Calu3 (cell line): ENCODE results near the gene CPED1. TPM values are rescaled to one million over a fixed set of nuclear protein-coding genes. Genes with fewer than 3 reads are reported as not detected.

Experiments
- BruUV-seq: library from RNA; stranded (reverse); fragments of 400-500 nt; replicated peaks from 2 replicates; lab custom pipeline; 2021; lab: Mats Ljungman, UMichigan
- CTCF ChIA-PET: fragments of 300-600 bp; sonication (Branson Sonifier 250); formaldehyde crosslinking; loops from one replicate; lab custom pipeline; 2022; ENCODE audit warnings: antibody characterized with exemption; lab: Charles Lee
- DNase-seq: peaks from one replicate; pipeline ENCODE4 v3.0.0; 2022
- H3K27ac Mint-ChIP-seq: one replicate; pipeline ENCODE4 v1.8.0; 2022; ENCODE audit warnings: mixed read lengths; ENCODE audit not compliant: unreplicated experiment
- H3K27me3 Mint-ChIP-seq: one replicate; pipeline ENCODE4 v1.8.0; 2022; ENCODE audit warnings: mixed read lengths; ENCODE audit not compliant: unreplicated experiment
- H3K36me3 Mint-ChIP-seq: one replicate; pipeline ENCODE4 v1.8.0; 2022; ENCODE audit warnings: mild to moderate bottlenecking, moderate library complexity, mixed read lengths; ENCODE audit not compliant: insufficient read depth, unreplicated experiment
- H3K4me1 Mint-ChIP-seq: one replicate; pipeline ENCODE4 v1.8.0; 2022; ENCODE audit warnings: mild to moderate bottlenecking, low read depth, mixed read lengths; ENCODE audit not compliant: unreplicated experiment
- H3K4me3 Mint-ChIP-seq: one replicate; pipeline ENCODE4 v1.8.0; 2022; ENCODE audit warnings: mild to moderate bottlenecking, low read depth, moderate library complexity, mixed read lengths; ENCODE audit not compliant: unreplicated experiment
- H3K9me3 Mint-ChIP-seq: one replicate; pipeline ENCODE4 v1.8.0; 2022; ENCODE audit warnings: low read depth, mixed read lengths; ENCODE audit not compliant: unreplicated experiment
- intact Hi-C: fragments of 100-400 bp; cut with micrococcal nuclease; formaldehyde crosslinking; loops from one replicate; pipeline ENCODE4 v1.10.0; 2022; ENCODE audit not compliant: unreplicated experiment
- total RNA-seq: library from RNA; stranded (reverse); gene quantifications from 2 replicates; pipeline ENCODE4 v1.2.3, GENCODE V29; 2022
- TF ChIP-seq, protein P1 (sequence below): fragments of 200-600 bp; IDR thresholded peaks from one replicate; pipeline ENCODE4 v1.8.0; 2022; ENCODE audit warnings: antibody characterized with exemption; ENCODE audit not compliant: unreplicated experiment

The CPED1 gene
- total RNA-seq, 1 experiment from 2014 or later: 0.24 TPM

DNA sequence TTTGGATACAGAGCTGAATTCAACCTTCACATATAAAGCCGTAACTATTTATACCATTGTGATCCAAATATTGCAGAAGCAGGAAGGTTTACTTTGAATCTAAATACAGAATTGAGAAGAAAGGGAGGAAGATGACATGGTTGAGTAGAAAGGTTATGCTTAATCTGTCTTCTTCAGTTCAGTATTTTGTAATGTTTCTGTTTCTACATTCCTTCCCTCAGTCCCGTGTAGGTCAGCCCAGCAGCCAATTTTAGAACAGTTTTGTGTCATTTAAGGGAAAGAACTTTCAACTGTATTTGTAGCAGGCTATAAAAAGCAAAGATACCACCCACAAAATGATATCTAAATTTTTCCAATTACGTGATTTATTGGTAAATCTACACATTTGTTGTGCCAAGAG lies 97.4 kb downstream of the CPED1 start:
- DNase-seq: no peak
- H3K27ac Mint-ChIP-seq: peak overlapping the region; percentile 33
- peaks cover 51% of the 10 kb centered on the region for H3K4me1 Mint-ChIP-seq
- no peaks in the 10 kb centered on the region for H3K36me3 Mint-ChIP-seq
- no peaks in the 10 kb centered on the region for H3K9me3 Mint-ChIP-seq
- intact Hi-C loops: no loop called here
- H3K27me3 Mint-ChIP-seq: no peaks in the 10 kb centered on the region
- no peak overlapping the region for H3K4me3 Mint-ChIP-seq
- CTCF ChIA-PET: no interaction called here
- BruUV-seq: no TSS peak
- TF ChIP-seq, protein P1, sequence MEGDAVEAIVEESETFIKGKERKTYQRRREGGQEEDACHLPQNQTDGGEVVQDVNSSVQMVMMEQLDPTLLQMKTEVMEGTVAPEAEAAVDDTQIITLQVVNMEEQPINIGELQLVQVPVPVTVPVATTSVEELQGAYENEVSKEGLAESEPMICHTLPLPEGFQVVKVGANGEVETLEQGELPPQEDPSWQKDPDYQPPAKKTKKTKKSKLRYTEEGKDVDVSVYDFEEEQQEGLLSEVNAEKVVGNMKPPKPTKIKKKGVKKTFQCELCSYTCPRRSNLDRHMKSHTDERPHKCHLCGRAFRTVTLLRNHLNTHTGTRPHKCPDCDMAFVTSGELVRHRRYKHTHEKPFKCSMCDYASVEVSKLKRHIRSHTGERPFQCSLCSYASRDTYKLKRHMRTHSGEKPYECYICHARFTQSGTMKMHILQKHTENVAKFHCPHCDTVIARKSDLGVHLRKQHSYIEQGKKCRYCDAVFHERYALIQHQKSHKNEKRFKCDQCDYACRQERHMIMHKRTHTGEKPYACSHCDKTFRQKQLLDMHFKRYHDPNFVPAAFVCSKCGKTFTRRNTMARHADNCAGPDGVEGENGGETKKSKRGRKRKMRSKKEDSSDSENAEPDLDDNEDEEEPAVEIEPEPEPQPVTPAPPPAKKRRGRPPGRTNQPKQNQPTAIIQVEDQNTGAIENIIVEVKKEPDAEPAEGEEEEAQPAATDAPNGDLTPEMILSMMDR: no peak

DNA sequence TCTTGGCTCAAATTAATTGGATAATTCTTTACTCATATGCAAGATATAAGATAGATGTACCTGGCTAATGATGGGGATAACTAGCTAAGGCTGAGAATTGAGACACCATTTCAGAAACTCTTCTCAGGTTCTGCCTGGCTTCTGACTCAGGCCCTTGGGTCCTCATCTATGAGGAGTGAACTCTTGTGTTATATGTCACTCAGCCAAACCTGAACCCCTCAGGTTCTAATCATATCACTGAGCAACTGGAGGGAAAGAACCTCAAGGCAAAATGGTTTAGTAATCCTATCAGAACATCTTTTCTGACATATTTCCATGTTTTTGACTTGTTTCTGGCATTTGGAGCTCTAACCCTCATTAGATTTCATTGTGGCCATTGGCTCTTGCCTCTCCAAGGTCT lies 100.4 kb downstream of the CPED1 start:
- intact Hi-C loops: no loop called here
- no peak for DNase-seq
- TF ChIP-seq, protein P1: no peak
- H3K36me3 Mint-ChIP-seq: no peaks in the 10 kb centered on the region
- peaks cover 38% of the 10 kb centered on the region for H3K4me1 Mint-ChIP-seq
- no peak overlapping the region for H3K27ac Mint-ChIP-seq
- H3K27me3 Mint-ChIP-seq: no peaks in the 10 kb centered on the region
- BruUV-seq: no TSS peak
- CTCF ChIA-PET: interaction anchor here (0.7 kb wide), 1 partner anchor 1649 kb away, joined by 13 read pairs; no protein-coding TSS in a partner anchor
- H3K9me3 Mint-ChIP-seq: no peaks in the 10 kb centered on the region
- no peak overlapping the region for H3K4me3 Mint-ChIP-seq

DNA sequence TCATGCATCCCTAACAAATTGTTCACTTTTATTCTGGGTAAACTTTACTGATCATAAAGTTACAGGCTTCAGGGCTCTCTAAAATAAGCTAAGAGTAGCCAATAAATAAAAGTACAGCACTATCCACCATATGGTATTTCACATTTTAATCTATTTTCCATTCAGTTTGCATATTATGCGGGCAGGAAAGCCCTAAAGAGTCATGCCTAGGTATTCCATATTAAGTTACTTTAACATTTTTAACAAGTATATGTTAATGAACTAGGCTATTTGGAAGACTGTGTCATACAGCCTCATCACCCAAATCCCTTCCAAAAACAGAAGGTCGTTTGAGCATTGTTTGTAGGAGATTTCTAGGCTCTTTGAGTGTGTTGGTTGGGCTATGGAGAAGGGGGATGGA lies 106.3 kb downstream of the CPED1 start:
- Mint-ChIP-seq H3K27ac (no peak overlapping the region), H3K4me3 (no peak overlapping the region), H3K9me3 (no peaks in the 10 kb centered on the region), H3K36me3 (no peaks in the 10 kb centered on the region), H3K4me1 (peaks cover 8% of the 10 kb centered on the region), H3K27me3 (no peaks in the 10 kb centered on the region)
- TF ChIP-seq, protein P1: no peak
- CTCF ChIA-PET: no interaction called here
- intact Hi-C loops: no loop called here
- no peak for DNase-seq
- BruUV-seq: no TSS peak

DNA sequence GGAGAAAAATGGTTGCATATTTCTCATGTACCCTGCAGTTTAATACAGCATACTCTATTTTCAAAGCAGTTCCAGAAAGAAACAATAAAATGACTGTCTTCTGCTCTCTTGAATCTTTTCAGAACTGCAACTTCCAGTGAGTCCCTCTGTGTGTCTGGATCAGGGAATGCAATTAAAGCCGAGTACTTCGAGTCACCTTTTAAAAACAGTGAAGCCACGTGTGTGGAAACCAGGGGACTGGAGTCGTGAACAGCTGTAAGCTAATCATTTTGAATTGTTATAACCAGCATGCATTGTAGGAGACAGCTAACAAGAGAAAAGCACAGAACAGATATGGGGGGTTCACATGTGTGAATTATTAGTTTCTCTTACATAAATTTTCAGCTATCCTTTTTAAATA lies 109.1 kb downstream of the CPED1 start:
- peaks cover 8% of the 10 kb centered on the region for H3K9me3 Mint-ChIP-seq
- CTCF ChIA-PET: no interaction called here
- H3K4me1 Mint-ChIP-seq: peaks cover 26% of the 10 kb centered on the region
- H3K27ac Mint-ChIP-seq: no peak overlapping the region
- no peak overlapping the region for H3K4me3 Mint-ChIP-seq
- no TSS peak for BruUV-seq
- peaks cover 7% of the 10 kb centered on the region for H3K36me3 Mint-ChIP-seq
- TF ChIP-seq, protein P1: no peak
- H3K27me3 Mint-ChIP-seq: no peaks in the 10 kb centered on the region
- intact Hi-C loops: no loop called here
- DNase-seq: no peak
